NCI-H1930 (cell line): ENCODE measurements around the gene KCNQ1.

Source experiments
- DNase-seq, 2 experiments: peaks; one replicate each; lab custom pipeline; 2025; lab: John Stamatoyannopoulos, UW

Gene KCNQ1

GRCh38 chr11:2444821-2445745 lies at the start of gene KCNQ1:
TSS of gene KCNQ1 (plus strand) at chr11:2445008. CDS start at chr11:2445099, 91 bp downstream.
- no peak for DNase-seq

GRCh38 chr11:2395211-2395730 lies 49.5 kb upstream of the KCNQ1 start:
- no peak for DNase-seq

- no peak for DNase-seq
These were observed 49.0 kb upstream of the KCNQ1 start for GRCh38 chr11:2395856-2396255.

- no peak for DNase-seq
These were observed 48.3 kb upstream of the KCNQ1 start for GRCh38 chr11:2396471-2396870.

GRCh38 chr11:2397005-2397404 lies 47.8 kb upstream of the KCNQ1 start:
- no peak for DNase-seq

- DNase-seq = no peak
These were observed 46.0 kb upstream of the KCNQ1 start for GRCh38 chr11:2398664-2399355.

- DNase-seq = no peak
These were observed 45.2 kb upstream of the KCNQ1 start for GRCh38 chr11:2399488-2400068.

GRCh38 chr11:2400069-2400761 lies 44.6 kb upstream of the KCNQ1 start, which contains the start of gene TSSC4:
TSS of gene TSSC4 (plus strand) at chr11:2400750. CDS start at chr11:2402634, 1,884 bp downstream.
- DNase-seq = peak; percentile 100

GRCh38 chr11:2400762-2401435 lies 43.9 kb upstream of the KCNQ1 start:
- no peak for DNase-seq

GRCh38 chr11:2401436-2401984 lies 43.3 kb upstream of the KCNQ1 start:
- DNase-seq = no peak

GRCh38 chr11:2402106-2402505 lies 42.7 kb upstream of the KCNQ1 start:
- DNase-seq = no peak

- no peak for DNase-seq
These were observed 41.7 kb upstream of the KCNQ1 start for GRCh38 chr11:2402890-2403645.

- no peak for DNase-seq
These were observed 40.0 kb upstream of the KCNQ1 start for GRCh38 chr11:2404735-2405196.

GRCh38 chr11:2406451-2406850 lies 38.4 kb upstream of the KCNQ1 start:
- no peak for DNase-seq

- no peak for DNase-seq
These were observed 37.9 kb upstream of the KCNQ1 start for GRCh38 chr11:2406878-2407410.

GRCh38 chr11:2408671-2409070 lies 36.1 kb upstream of the KCNQ1 start:
- DNase-seq = no peak

GRCh38 chr11:2409126-2409525 lies 35.7 kb upstream of the KCNQ1 start:
- no peak for DNase-seq

GRCh38 chr11:2409611-2410468 lies 35.0 kb upstream of the KCNQ1 start:
- no peak for DNase-seq

GRCh38 chr11:2410616-2411015 lies 34.2 kb upstream of the KCNQ1 start:
- no peak for DNase-seq
